PC-3 (cell line): Measurements from ENCODE around the gene NXPH4. TPM values are rescaled to one million over a fixed set of nuclear protein-coding genes. Genes with fewer than 3 reads are reported as not detected.

Experiments
- ATAC-seq: fragments of 200-7000 bp; cut with Tn5 transposase; 2 replicates; pipeline ENCODE4 v1.9.1; 2020; ENCODE audit warnings: mild to moderate bottlenecking, moderate library complexity
- BruUV-seq: library from RNA; stranded (reverse); fragments of 400-500 nt; replicated peaks from 2 replicates; lab custom pipeline; 2021; lab: Mats Ljungman, UMichigan
- CTCF ChIA-PET: fragments of 300-600 bp; sonication (Branson Sonifier 250); formaldehyde crosslinking; loops from one replicate; lab custom pipeline; 2022; ENCODE audit warnings: antibody characterized with exemption; lab: Charles Lee
- POLR2A ChIA-PET: fragments of 300-600 bp; sonication (Branson Sonifier 250); formaldehyde crosslinking; loops from one replicate; lab custom pipeline; 2022; ENCODE audit warnings: antibody characterized with exemption; ENCODE audit not compliant: unreplicated experiment; lab: Charles Lee
- DNase-seq: peaks from one replicate; pipeline ENCODE4 v3.0.0-alpha.2; 2015
- H2AFZ ChIP-seq: fragments of 300-600 bp; sonication (generic); 2 replicates; pipeline ENCODE4 v1.6.0; 2016; ENCODE audit warnings: antibody characterized with exemption, low read length
- H3F3A ChIP-seq: fragments of 300-600 bp; sonication (generic); one replicate; pipeline ENCODE4 v1.6.0; 2017; ENCODE audit warnings: antibody characterized with exemption, low read length, control low read depth, mild to moderate bottlenecking; ENCODE audit not compliant: unreplicated experiment
- H3K27ac ChIP-seq: fragments of 300-600 bp; sonication (generic); 2 replicates; pipeline ENCODE4 v1.5.1; 2016; ENCODE audit warnings: mild to moderate bottlenecking, low read length
- H3K27me3 ChIP-seq: fragments of 300-600 bp; sonication (generic); 2 replicates; pipeline ENCODE4 v1.6.1; 2016; ENCODE audit warnings: low read length, mixed read lengths
- H3K36me3 ChIP-seq: fragments of 300-600 bp; sonication (generic); 2 replicates; pipeline ENCODE4 v1.6.1; 2016; ENCODE audit warnings: low read depth, mixed run types, low read length, mixed read lengths
- H3K4me1 ChIP-seq: fragments of 300-600 bp; sonication (generic); 2 replicates; pipeline ENCODE4 v1.5.1; 2016; ENCODE audit warnings: low read length; ENCODE audit not compliant: insufficient read depth
- H3K4me2 ChIP-seq: fragments of 300-600 bp; sonication (generic); 2 replicates; pipeline ENCODE4 v1.6.0; 2016; ENCODE audit warnings: low read length
- H3K4me3 ChIP-seq: fragments of 300-600 bp; sonication (generic); 2 replicates; pipeline ENCODE4 v1.5.1; 2016; ENCODE audit warnings: mild to moderate bottlenecking, low read length, mixed read lengths
- H3K79me2 ChIP-seq: fragments of 300-600 bp; sonication (generic); 2 replicates; pipeline ENCODE4 v1.6.1; 2017; ENCODE audit warnings: low read length, mixed read lengths
- H3K9ac ChIP-seq: fragments of 300-600 bp; sonication (generic); 2 replicates; pipeline ENCODE4 v1.6.0; 2016; ENCODE audit warnings: mild to moderate bottlenecking, low read length
- H3K9me2 ChIP-seq: fragments of 300-600 bp; sonication (generic); replicated peaks from 2 replicates; pipeline ENCODE4 v1.6.1; 2016; ENCODE audit warnings: mixed run types, low read length, mixed read lengths
- H3K9me3 ChIP-seq: fragments of 300-600 bp; sonication (generic); 2 replicates; pipeline ENCODE4 v1.6.1; 2016; ENCODE audit warnings: low read length, mixed read lengths
- H4K20me1 ChIP-seq: fragments of 300-600 bp; sonication (generic); 2 replicates; pipeline ENCODE4 v1.6.1; 2016; ENCODE audit warnings: low read length, mixed read lengths
- EZH2 ChIP-seq: fragments of 300-600 bp; sonication (generic); IDR thresholded peaks from one replicate; pipeline ENCODE4 v1.6.1; 2017; ENCODE audit warnings: antibody characterized with exemption, mild to moderate bottlenecking, low read length; ENCODE audit not compliant: unreplicated experiment
- EZH2phosphoT487 ChIP-seq: fragments of 300-600 bp; sonication (generic); IDR thresholded peaks from 2 replicates; pipeline ENCODE4 v1.6.1; 2018; ENCODE audit warnings: mild to moderate bottlenecking, antibody characterized with exemption, low read length, borderline replicate concordance
- intact Hi-C: fragments of 100-400 bp; cut with micrococcal nuclease; formaldehyde crosslinking; loops from 2 replicates; pipeline ENCODE4 v1.9.0; 2023
- total RNA-seq: library from RNA; depleted of rRNA; stranded (reverse); fragments of >200 nt; gene quantifications from 2 replicates; pipeline ENCODE4 v1.2.3, GENCODE V29; 2014
- TF ChIP-seq, protein P1 (sequence below): fragments of 300-600 bp; sonication (generic); conservative IDR thresholded peaks from 2 replicates; pipeline ENCODE4 v1.5.1; 2017; ENCODE audit warnings: antibody characterized with exemption, low read depth, mild to moderate bottlenecking, low read length

NXPH4 gene
- total RNA-seq, 1 experiment from 2014 or later: 15.1 TPM

DNA sequence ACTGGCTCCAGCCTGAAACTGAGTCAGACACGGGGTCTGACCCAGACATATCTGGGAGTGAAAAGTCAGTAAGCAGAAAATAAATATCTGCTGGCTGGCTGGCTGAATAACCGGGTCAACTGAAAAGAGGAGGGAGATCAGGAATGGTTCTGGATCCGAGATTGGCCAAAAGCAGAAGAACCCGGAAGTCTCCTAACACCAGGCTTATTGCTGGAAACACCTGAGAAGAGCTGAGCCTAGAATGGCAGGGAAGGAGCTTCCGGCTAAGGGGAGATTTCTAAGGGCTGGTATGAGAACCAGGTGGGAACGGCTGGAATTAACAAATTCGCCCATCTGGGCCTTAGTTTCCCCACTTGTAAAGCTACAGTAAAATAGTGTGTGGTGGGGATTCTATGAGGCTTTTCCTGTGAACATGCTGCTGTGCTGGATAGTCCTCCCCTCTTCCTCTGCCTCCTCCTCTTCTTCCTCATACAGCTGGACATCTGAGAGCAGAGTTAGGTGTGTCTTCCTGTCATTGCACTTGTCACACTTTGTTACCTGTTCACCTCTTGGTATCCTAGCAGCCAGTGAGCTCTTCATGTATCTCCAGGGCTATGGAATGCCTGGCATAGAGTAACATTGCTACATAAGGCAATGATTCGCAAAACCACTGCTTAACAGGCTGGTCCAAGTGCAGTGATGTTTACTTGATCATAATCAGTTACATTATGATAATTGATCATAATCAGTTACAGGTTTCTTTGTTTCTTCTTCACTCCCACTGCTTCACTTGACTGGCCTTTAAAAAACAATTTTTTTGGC lies 10.9 kb downstream of the NXPH4 start:
- peaks cover 2% of the 10 kb centered on the region; the same call in 1 of the 2 replicates for H4K20me1 ChIP-seq
- H3K4me1 ChIP-seq: peaks cover 19% of the 10 kb centered on the region
- BruUV-seq: no TSS peak
- DNase-seq (peak; percentile 46), ATAC-seq (no peak)
- H3K9me3 ChIP-seq: no peaks in the 10 kb centered on the region
- no peak overlapping the region for H3K4me2 ChIP-seq
- peaks cover 31% of the 10 kb centered on the region for H3K79me2 ChIP-seq
- no peaks in the 10 kb centered on the region for H3K27me3 ChIP-seq
- ChIA-PET CTCF (interaction anchor here (1.0 kb wide), 1 partner anchor 16 kb away, joined by 3 read pairs; no protein-coding TSS in a partner anchor), POLR2A (no interaction called here)
- peaks cover 15% of the 10 kb centered on the region; the same call in 1 of the 2 replicates for H3K36me3 ChIP-seq
- intact Hi-C loops: no loop called here
- H3F3A ChIP-seq: no peaks in the 10 kb centered on the region
- H3K4me3 ChIP-seq: no peak overlapping the region
- H3K9ac ChIP-seq: no peak overlapping the region
- TF ChIP-seq EZH2: no peak
- no peak for TF ChIP-seq EZH2phosphoT487
- TF ChIP-seq, protein P1, sequence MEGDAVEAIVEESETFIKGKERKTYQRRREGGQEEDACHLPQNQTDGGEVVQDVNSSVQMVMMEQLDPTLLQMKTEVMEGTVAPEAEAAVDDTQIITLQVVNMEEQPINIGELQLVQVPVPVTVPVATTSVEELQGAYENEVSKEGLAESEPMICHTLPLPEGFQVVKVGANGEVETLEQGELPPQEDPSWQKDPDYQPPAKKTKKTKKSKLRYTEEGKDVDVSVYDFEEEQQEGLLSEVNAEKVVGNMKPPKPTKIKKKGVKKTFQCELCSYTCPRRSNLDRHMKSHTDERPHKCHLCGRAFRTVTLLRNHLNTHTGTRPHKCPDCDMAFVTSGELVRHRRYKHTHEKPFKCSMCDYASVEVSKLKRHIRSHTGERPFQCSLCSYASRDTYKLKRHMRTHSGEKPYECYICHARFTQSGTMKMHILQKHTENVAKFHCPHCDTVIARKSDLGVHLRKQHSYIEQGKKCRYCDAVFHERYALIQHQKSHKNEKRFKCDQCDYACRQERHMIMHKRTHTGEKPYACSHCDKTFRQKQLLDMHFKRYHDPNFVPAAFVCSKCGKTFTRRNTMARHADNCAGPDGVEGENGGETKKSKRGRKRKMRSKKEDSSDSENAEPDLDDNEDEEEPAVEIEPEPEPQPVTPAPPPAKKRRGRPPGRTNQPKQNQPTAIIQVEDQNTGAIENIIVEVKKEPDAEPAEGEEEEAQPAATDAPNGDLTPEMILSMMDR: no peak
- no peak overlapping the region for H3K27ac ChIP-seq
- H3K9me2 ChIP-seq: no peaks in the 10 kb centered on the region
- H2AFZ ChIP-seq: no peak overlapping the region

DNA sequence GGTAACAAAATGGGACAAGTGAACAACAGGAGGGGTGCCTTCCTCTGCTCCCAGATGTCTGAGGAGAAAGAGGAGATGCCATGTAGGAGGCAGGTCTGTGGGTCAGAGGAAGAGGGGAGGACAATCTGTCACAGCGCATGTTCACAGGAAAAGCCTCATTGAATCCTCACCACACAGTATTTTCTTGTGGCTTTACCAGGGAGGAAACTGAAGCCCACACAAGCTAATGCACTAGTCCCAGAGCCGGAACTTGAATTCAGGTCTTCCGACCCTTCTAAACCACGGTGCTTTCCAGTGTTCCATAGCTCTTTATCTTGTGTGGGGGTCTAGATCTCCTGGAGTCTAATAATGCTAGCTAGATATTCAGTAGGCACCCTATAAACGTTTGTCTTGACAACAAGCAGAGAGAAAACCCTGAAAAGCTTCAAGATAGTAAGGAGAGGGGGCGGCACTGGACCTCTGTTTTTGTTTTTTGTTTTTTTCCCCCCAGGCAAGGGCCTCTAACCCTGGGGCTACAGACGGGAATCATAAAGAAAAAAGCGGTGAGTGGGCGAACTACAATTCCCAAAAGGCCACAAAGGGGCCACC lies 12.5 kb downstream of the NXPH4 start:
- Histone ChIP-seq H4K20me1 (peaks cover 2% of the 10 kb centered on the region; the same call in 1 of the 2 replicates), H3K4me1 (peaks cover 19% of the 10 kb centered on the region), H3F3A (no peaks in the 10 kb centered on the region), H3K27me3 (no peaks in the 10 kb centered on the region), H3K36me3 (peaks cover 31% of the 10 kb centered on the region; the same call in 1 of the 2 replicates), H3K79me2 (peaks cover 38% of the 10 kb centered on the region), H3K9me3 (no peaks in the 10 kb centered on the region), H2AFZ (peak overlapping the region; percentile 83), H3K4me2 (peak overlapping the region; percentile 95), H3K9ac (peak overlapping the region; percentile 97), H3K9me2 (no peaks in the 10 kb centered on the region), H3K4me3 (peak overlapping the region; percentile 88), H3K27ac (peak overlapping the region; percentile 74)
- ATAC-seq (no peak), DNase-seq (no peak)
- TSS peak; percentile 87 for BruUV-seq
- TF ChIP-seq EZH2 (no peak), EZH2phosphoT487 (no peak)
- TF ChIP-seq, protein P1: no peak
- CTCF ChIA-PET: interaction anchor here (0.5 to 2.0 kb wide), 6 partner anchors 10 to 226 kb away, joined by 3 to 18 read pairs (median 6); partner anchors contain the start of gene INHBE
- POLR2A ChIA-PET: interaction anchor here (0.6 to 0.7 kb wide), 4 partner anchors 14 to 1412 kb away, joined by 3 to 6 read pairs (median 4); partner anchors contain the start of gene SARNP
- intact Hi-C loops: loop anchor here (1.0 kb wide), 1 partner anchor 16 kb away; no protein-coding TSS in a partner anchor
